ENCODE results near the gene TMEM254.
"Not testable (repeated sequence)": the region's sequence is repeated elsewhere in the genome, so short reads cannot be mapped to it uniquely, and the experiment has no call there.

Gene TMEM254

DNA sequence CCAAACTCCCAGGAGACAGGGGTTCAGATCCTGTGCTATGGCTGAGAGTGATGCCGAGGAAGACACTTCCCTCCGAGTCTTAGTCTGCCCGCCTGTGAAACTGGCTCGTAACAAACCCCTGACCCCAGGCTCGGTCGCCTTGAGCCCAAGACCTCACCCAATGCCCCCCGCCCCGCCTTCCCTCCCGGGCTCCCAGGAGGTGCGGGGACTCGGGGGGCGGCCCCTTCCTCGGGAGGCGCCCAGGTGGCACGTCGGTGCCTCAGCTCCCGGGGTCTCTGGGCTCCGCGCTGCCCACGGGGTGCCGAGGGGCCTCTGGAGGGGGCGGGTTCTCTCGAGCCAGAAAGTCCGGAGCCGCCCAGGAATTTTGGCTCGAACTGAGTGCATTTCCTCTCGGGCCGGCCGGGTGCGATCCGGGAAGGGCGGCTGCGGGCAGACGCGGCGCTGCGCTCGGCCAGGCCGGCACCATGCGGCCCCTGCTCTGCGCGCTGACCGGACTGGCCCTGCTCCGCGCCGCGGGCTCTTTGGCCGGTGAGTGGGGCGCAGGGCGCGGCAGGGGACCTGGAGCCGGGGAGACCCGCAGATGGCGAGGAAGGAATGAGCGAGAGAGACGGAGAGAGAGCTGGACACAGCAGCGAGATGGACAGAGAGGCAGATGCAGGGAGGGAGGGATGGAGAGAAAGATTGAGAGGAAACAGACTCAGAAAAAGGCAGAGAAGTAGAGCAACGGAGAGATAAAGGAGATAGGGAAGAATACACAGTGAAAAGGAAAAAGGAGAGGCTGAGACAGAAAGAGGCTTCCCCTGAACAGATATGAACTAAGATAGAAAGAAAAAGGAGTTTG lies 54.1 kb downstream of the TMEM254 start, which contains the start of gene PLAC9:
Gene PLAC9, plus strand, starts transcription at position 432 of the 841 bp plus-strand sequence. Its CDS starts 33 bp downstream, at position 465.
- peak; percentile 66 for DNase-seq (ENCODE audit: low read depth, low spot score)

DNA sequence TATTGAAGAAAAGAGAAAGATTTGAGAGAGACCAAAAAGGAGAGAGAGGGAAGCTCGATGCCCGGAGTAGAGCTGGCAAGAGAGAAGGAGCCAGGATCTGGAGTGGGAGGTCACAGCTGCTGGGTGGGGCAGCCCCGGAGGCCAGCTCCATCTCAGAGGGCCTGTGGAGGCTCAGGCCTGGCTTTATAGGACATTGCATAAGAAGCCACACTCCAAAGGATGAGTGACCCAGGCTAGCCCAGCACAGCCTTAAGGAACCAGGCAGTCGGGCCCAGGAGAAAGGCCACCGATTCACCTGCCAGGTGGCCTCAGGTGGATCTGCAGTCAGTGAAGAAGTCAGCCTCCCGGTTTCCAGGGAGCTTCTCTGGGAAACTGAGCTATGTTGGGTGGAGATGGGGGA lies 54.7 kb downstream of the TMEM254 start:
- DNase-seq (ENCODE audit: low read depth, low spot score), result no peak

DNA sequence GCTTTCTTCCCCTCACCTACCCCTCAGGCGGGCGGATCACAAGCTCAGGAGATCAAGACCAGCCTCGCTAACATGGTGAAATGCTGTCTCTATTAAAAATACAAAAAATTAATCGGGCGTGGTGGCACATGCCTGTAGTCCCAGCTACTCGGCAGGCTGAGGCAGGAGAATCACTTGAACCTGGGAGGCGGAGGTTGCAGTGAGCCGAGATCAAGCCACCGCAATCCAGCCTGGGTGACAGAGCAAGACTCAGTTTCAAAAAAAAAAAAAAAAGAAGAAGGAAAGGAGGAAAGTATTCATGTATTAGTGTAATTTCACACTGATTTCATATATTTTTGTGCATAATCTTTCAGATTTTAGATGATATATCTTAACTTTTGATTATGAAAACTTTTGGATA lies 55.2 kb downstream of the TMEM254 start:
- not testable (repeated sequence) for DNase-seq (ENCODE audit: low read depth, low spot score)

DNA sequence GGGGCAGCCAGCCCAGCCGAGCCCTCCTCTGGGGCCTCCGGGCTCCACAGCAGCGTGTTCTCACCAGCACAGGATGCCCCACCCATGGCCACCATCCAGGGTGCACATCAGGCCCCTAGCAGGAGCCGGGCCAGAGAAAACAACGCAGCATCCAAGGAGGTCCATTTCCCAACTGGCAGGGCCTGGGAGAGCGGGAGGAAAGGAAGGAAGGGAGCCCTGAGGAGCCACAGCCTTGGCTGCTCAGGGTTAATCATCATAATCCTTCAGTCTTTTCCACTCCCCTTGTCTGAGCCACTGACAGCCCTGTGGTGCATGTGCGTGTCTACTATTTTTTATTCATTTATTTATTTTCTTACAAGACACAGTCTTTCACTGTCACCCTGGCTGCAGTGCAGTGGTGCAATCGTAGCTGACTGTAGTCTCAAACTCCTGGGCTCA lies 57.7 kb downstream of the TMEM254 start:
- DNase-seq (ENCODE audit: low read depth, low spot score), result peak; percentile 83

DNA sequence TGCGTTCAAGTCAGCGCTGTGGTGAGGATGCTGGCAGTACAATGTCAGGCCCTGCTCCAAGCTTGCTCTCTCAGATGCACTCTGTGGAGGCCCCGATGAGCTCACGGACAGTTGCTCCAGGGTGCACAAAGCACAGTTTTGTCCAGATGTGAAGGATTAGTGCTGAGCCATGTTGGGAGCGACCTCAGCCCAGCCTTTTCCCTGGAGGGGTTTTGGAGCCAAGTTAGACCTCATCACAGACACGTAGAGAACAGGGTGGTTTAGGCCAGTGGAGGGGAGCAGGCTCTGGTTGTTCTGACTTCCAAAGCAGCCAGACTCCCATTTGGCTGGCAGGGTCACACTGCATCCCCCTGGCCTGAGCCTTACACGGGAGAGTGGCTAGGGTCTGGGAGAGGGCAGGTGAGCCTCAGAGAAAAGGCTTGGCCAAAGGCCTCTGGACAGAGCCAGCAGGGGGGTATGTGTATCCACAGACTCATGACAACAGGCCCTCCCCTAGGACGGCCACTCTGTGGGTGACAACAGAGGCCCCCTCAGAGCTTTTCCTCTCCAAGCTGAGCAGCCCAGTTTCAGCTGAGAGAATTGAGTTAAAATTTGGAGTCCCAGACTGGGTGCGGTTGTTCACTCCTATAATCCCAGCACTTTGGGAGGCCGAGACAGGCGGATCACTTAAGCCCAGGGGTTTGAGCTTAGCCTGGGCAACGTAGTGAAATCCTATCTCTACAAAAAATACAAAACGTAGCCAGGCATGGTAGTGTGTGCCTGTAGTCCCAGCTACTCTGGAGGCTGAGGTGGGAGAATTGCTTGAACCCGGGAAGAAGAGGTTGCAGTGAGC lies 58.8 kb downstream of the TMEM254 start:
- DNase-seq (ENCODE audit: low read depth, low spot score), result no peak

DNA sequence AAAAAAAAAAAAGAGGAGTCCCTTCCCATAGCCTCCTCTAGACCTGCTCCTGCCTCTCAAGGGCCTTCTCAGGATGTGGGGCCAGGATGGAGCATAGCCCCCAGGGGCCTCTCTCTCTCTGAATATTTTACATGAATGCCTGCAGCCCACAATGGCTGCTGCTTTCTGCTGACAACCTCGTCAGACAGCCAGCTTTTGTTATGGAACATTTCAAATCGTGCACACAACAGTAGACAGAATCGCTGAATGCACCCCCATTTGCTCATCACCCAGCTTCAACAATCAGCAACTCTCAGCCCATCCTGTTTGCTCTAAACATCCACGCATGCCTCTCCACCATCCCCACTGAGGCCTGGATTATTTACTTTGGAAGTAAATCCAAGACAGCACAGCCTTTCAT lies 59.5 kb downstream of the TMEM254 start:
- DNase-seq (ENCODE audit: low read depth, low spot score), result no peak

DNA sequence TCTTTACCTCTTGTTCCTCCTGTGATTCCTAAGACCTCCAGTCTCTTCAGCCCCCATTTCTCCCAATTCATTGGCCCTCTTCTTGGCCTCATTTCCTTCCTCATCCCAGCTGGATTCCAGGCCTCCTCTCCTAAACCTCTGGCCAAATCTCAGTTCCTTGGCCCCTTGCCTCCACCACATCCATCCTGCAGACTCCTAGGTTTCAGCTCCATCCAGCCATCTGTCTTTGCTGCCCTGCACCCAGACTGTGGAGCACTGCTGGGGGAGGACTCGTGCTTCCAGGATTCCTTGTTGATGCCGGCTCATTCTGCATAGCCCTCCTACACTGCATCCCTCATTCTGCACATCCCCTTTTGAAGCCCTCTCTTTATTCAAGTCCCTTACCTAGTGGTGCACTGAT lies 60.8 kb downstream of the TMEM254 start:
- DNase-seq (ENCODE audit: low read depth, low spot score), result no peak

DNA sequence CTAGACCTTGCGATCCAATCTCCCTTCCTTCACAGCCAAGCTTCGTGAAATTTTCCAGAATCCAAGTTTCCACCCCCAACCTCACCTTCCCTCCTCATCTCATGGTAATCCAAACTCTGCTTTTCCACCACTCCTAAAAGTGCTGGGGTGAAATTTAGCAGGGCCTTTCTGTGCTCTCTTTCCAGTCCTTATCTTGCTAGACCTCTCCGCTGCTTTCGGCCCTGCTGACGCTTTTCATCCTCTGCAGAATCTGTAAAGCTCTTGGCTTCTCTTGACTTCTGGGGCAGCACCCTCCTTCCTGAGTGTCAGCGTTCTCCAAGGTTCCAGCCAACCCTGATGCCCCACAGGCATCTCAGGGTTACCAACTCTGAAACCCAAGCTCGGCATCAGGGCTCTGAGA lies 61.8 kb downstream of the TMEM254 start:
- DNase-seq (ENCODE audit: low read depth, low spot score), result no peak

DNA sequence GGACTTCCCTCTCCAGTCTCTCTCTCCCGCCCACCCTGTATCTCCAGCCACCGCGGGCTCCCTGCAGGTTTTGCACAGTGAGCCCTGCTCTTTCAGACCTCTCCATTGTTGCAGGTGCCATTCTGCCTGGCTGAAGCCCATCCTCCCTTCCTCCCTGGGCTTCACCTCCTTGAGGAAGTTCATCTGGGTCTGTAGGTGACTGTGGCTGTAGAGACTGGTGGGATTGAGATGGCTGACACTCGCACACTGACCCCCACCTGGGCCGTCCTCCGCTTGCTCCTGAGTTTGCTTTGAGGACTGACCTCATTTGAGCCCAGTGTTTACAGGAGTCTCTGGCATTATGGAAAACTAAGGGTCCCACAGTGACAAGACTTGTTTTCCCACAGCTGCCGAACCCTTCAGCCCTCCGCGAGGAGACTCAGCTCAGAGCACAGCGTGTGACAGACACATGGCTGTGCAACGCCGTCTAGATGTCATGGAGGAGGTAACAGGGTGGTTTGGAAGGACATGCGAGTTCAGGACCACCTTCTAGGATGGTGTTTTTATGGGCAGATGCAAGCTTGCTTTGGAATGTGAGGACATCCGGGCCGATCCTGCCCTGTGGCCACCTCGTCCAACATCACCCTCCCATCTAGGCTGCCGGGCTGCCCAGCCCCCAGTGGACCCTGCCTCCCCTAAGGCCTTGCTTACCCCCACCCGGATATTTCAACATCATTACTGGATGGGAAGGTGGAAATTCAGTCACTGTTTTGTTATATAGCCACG lies 63.4 kb downstream of the TMEM254 start:
- no peak for DNase-seq (ENCODE audit: low read depth, low spot score)
